Panc1 (cell line): ENCODE results near the gene DNM1. TPM values are rescaled to one million over a fixed set of nuclear protein-coding genes. Genes with fewer than 3 reads are reported as not detected.

ENCODE experiments used
- ATAC-seq: fragments of 200-7000 bp; cut with Tn5 transposase; 2 replicates; pipeline ENCODE4 v1.9.1; 2020; ENCODE audit warnings: mild to moderate bottlenecking, moderate library complexity
- BruUV-seq: library from RNA; stranded (reverse); fragments of 400-500 nt; replicated peaks from 2 replicates; lab custom pipeline; 2021; lab: Mats Ljungman, UMichigan
- CTCF ChIA-PET: fragments of 300-600 bp; sonication (Branson Sonifier 250); formaldehyde crosslinking; loops from one replicate; lab custom pipeline; 2022; ENCODE audit warnings: antibody characterized with exemption; lab: Charles Lee
- POLR2A ChIA-PET: fragments of 300-600 bp; sonication (Branson Sonifier 250); formaldehyde crosslinking; loops from one replicate; lab custom pipeline; 2022; ENCODE audit warnings: antibody characterized with exemption; lab: Charles Lee
- DNase-seq: peaks from one replicate; pipeline ENCODE4 v3.0.0-alpha.2; 2010; ENCODE audit warnings: low read depth, low spot score
- H3K27ac ChIP-seq: 2 replicates; pipeline ENCODE4 v1.5.1; 2011; ENCODE audit warnings: mild to moderate bottlenecking, low read length, inconsistent platforms
- H3K27me3 ChIP-seq: fragments of 200-500 bp; sonication (Bioruptor generic); 2 replicates; pipeline ENCODE4 v1.6.0; 2014; ENCODE audit warnings: low read length, inconsistent platforms; ENCODE audit not compliant: control insufficient read depth, insufficient read depth
- H3K36me3 ChIP-seq: fragments of 200-500 bp; sonication (Bioruptor generic); 2 replicates; pipeline ENCODE4 v1.5.1; 2014; ENCODE audit warnings: inconsistent platforms, mild to moderate bottlenecking, low read length, moderate library complexity; ENCODE audit not compliant: control insufficient read depth, insufficient read depth
- H3K4me1 ChIP-seq: 2 replicates; pipeline ENCODE4 v1.5.1; 2011; ENCODE audit warnings: inconsistent platforms, mild to moderate bottlenecking, low read length, moderate library complexity; ENCODE audit not compliant: control insufficient read depth, insufficient read depth
- H3K4me3 ChIP-seq, 2 experiments: 2 replicates each; pipeline ENCODE4 v1.5.1; 2011 to 2012; ENCODE audit warnings: low read depth in 2 of 2, low read length in 2 of 2, mild to moderate bottlenecking in 2 of 2, inconsistent platforms in 1 of 2, moderate library complexity in 1 of 2
- H3K9me3 ChIP-seq: fragments of 200-500 bp; sonication (Bioruptor generic); 2 replicates; pipeline ENCODE4 v1.5.1; 2014; ENCODE audit warnings: low read depth, mild to moderate bottlenecking, inconsistent platforms, low read length, moderate library complexity; ENCODE audit not compliant: control insufficient read depth, insufficient read depth
- CTCF ChIP-seq: fragments of 450-650 bp; IDR thresholded peaks from 2 replicates; pipeline ENCODE4 v1.5.1; 2017; ENCODE audit warnings: mild to moderate bottlenecking
- POLR2AphosphoS5 ChIP-seq: IDR thresholded peaks from 2 replicates; pipeline ENCODE4 v1.6.1; 2012; ENCODE audit warnings: mild to moderate bottlenecking, low read depth, low read length, moderate library complexity
- REST ChIP-seq, 2 experiments: IDR thresholded peaks; 2 replicates each; pipeline ENCODE4 v1.6.1; 2011 to 2012; ENCODE audit warnings: low read depth in 2 of 2, control low read depth in 1 of 2, low read length in 1 of 2, mild to moderate bottlenecking in 1 of 2, moderate library complexity in 1 of 2; ENCODE audit not compliant: insufficient read depth in 1 of 2
- SIN3A ChIP-seq: IDR thresholded peaks from 2 replicates; pipeline ENCODE4 v1.6.1; 2012; ENCODE audit warnings: low read depth, mild to moderate bottlenecking, low read length, moderate library complexity, borderline replicate concordance; ENCODE audit not compliant: insufficient read depth
- TCF7L2 ChIP-seq: IDR thresholded peaks from 2 replicates; pipeline ENCODE4 v1.6.1; 2011; ENCODE audit warnings: mild to moderate bottlenecking, low read depth, low read length, inconsistent platforms
- in situ Hi-C: cut with HindIII; loops from 2 replicates; pipeline ENCODE4 v1.10.0; 2016; ENCODE audit warnings: low sequenced_read_pairs, low pct_unique_long_range_greater_than_20kb
- intact Hi-C: fragments of 100-400 bp; cut with micrococcal nuclease; formaldehyde crosslinking; loops from one replicate; pipeline ENCODE4 v1.10.0; 2022; ENCODE audit not compliant: unreplicated experiment
- total RNA-seq: library from RNA; stranded (reverse); gene quantifications from one replicate; pipeline ENCODE4 v1.2.1, GENCODE V29; 2021; ENCODE audit not compliant: unreplicated experiment

DNM1 gene
- total RNA-seq, 1 experiment from 2014 or later: 18.7 TPM

GRCh38 chr9:128211981-128212281, 8.8 kb downstream of the DNM1 start:
- H3K9me3 ChIP-seq: no peaks in the 10 kb centered on the region
- no TSS peak for BruUV-seq
- no peaks in the 10 kb centered on the region for H3K36me3 ChIP-seq
- DNase-seq: no peak
- intact Hi-C loops: no loop called here
- no peaks in the 10 kb centered on the region for H3K4me1 ChIP-seq
- no peaks in the 10 kb centered on the region for H3K27me3 ChIP-seq
- no peak for ATAC-seq
- POLR2A ChIA-PET: interaction anchor here (0.6 kb wide), 1 partner anchor 40 kb away, joined by 10 read pairs; no protein-coding TSS in a partner anchor
- in situ Hi-C loops: no loop called here
- CTCF ChIA-PET: interaction anchor here (0.6 kb wide), 1 partner anchor 265 kb away, joined by 4 read pairs; no protein-coding TSS in a partner anchor
- H3K27ac ChIP-seq: no peak overlapping the region
- H3K4me3 ChIP-seq: no peak overlapping the region
- TF ChIP-seq SIN3A (no peak), CTCF (no peak), POLR2AphosphoS5 (no peak)

- no peaks in the 10 kb centered on the region for H3K27me3 ChIP-seq
- DNase-seq (no peak), ATAC-seq (no peak)
- TF ChIP-seq TCF7L2 (no peak), SIN3A (no peak), POLR2AphosphoS5 (no peak), CTCF (no peak), REST (IDR thresholded peaks at IDR 0.05; ENCODE audit: insufficient read depth in 1 of 2, low read depth in 2 of 2, low read length in 1 of 2) (no peak)
- no TSS peak for BruUV-seq
- H3K4me1 ChIP-seq: no peaks in the 10 kb centered on the region; the same call in 1 of the 2 replicates
- no peak overlapping the region for H3K27ac ChIP-seq
- in situ Hi-C loops (no loop called here), intact Hi-C loops (no loop called here)
- POLR2A ChIA-PET: interaction anchor here (0.5 kb wide), 1 partner anchor 78 kb away, joined by 9 read pairs; no protein-coding TSS in a partner anchor
- H3K4me3 ChIP-seq: no peak overlapping the region
- no peaks in the 10 kb centered on the region for H3K9me3 ChIP-seq
- H3K36me3 ChIP-seq: no peaks in the 10 kb centered on the region
- CTCF ChIA-PET: no interaction called here
Observed at GRCh38 chr9:128213746-128214497, 10.7 kb downstream of the DNM1 start.
